ENCODE results near the gene GGT6.

DNA sequence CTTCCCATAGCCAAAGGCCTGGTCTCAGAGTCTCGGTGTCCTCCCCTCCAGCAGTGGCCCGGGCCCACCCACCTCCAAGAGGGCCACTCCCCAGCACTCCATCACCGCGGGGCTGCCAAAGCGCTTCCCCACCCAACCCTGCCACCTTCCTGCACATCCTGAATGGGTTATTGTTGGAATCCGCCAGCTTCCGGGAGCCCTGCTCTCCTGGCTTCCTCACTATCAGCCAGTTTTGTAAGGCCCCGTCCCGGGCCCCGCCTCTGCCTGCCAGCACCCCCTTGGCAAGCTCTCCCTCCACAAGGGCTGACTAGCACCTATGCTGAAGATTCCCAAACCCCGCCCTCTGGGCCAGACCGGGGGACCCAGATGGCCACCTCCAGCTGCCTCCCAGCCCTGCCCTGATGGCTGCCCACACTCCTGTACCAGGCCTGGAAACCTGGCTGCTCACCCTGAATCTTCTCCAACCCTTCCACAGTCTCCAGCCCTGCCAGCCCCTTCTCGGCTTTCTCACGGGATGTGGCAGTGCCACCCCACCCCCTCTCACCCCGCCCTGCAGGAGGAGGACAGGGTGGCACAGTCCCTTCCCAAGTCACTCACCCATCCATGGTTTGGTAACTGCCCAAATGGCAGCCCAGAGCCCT is 19.6 kb downstream of the GGT6 start:
- TF ChIP-seq, protein P1, sequence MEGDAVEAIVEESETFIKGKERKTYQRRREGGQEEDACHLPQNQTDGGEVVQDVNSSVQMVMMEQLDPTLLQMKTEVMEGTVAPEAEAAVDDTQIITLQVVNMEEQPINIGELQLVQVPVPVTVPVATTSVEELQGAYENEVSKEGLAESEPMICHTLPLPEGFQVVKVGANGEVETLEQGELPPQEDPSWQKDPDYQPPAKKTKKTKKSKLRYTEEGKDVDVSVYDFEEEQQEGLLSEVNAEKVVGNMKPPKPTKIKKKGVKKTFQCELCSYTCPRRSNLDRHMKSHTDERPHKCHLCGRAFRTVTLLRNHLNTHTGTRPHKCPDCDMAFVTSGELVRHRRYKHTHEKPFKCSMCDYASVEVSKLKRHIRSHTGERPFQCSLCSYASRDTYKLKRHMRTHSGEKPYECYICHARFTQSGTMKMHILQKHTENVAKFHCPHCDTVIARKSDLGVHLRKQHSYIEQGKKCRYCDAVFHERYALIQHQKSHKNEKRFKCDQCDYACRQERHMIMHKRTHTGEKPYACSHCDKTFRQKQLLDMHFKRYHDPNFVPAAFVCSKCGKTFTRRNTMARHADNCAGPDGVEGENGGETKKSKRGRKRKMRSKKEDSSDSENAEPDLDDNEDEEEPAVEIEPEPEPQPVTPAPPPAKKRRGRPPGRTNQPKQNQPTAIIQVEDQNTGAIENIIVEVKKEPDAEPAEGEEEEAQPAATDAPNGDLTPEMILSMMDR (IDR thresholded peaks at IDR 0.05; ENCODE audit: low read depth, low read length) = no peak
- TF ChIP-seq EZH2phosphoT487 (IDR thresholded peaks at IDR 0.05; ENCODE audit: low read depth) = no peak

All from OCI-LY3 (cell line).